GM12878 (cell line): Measurements from ENCODE around the gene MDC1. TPM values are rescaled to one million over a fixed set of nuclear protein-coding genes. Genes with fewer than 3 reads are reported as not detected.

Source experiments
- ATAC-seq: fragments of 200-7000 bp; cut with Tn5 transposase; 3 replicates; pipeline ENCODE4 v1.9.1; 2020; ENCODE audit warnings: mild to moderate bottlenecking, moderate library complexity
- BruUV-seq: library from RNA; stranded (reverse); fragments of 400-500 nt; replicated peaks from 2 replicates; lab custom pipeline; 2021; lab: Mats Ljungman, UMichigan
- CTCF ChIA-PET: fragments of 300-600 bp; sonication (Branson Sonifier 250); formaldehyde crosslinking; extraction: SDS; loops from one replicate; lab custom pipeline; 2021; ENCODE audit warnings: inconsistent platforms; lab: Yijun Ruan, JAX
- POLR2A ChIA-PET: fragments of 350-600 bp; formaldehyde crosslinking; extraction: SDS; loops from one replicate; lab custom pipeline; 2021; ENCODE audit warnings: inconsistent platforms; lab: Charles Lee
- RAD21 ChIA-PET: fragments of 300-600 bp; sonication (Branson Sonifier 250); formaldehyde crosslinking; loops from one replicate; lab custom pipeline; 2023; ENCODE audit warnings: antibody characterized with exemption; ENCODE audit not compliant: unreplicated experiment; lab: Charles Lee
- SMC1A ChIA-PET: fragments of 300-600 bp; sonication (Branson Sonifier 250); formaldehyde crosslinking; loops from one replicate; lab custom pipeline; 2023; ENCODE audit not compliant: unreplicated experiment, uncharacterized antibody; lab: Charles Lee
- DNase-seq: peaks from one replicate; pipeline ENCODE4 v3.0.0-alpha.2; 2011; ENCODE audit warnings: low read depth, low spot score
- FAIRE-seq: peaks from 3 replicates; lab custom pipeline; 2011; peaks lifted over from hg19 to GRCh38; lab: Jason Lieb, UNC
- H2AFZ ChIP-seq: 2 replicates; pipeline ENCODE4 v1.6.0; 2011; ENCODE audit warnings: low read depth, low read length, control low read depth; ENCODE audit not compliant: control insufficient read depth
- H3K27ac ChIP-seq: 2 replicates; pipeline ENCODE4 v1.5.1; 2011; ENCODE audit warnings: control low read depth; ENCODE audit not compliant: control insufficient read depth, insufficient read depth
- H3K27me3 ChIP-seq, 2 experiments: replicated peaks in 1 of 2; 2 replicates each; pipeline versions ENCODE4 v1.6.0 to v1.6.1; 2011; ENCODE audit warnings: low read length in 1 of 2; ENCODE audit not compliant: control insufficient read depth in 2 of 2, insufficient read depth in 2 of 2
- H3K36me3 ChIP-seq, 2 experiments: 2 replicates each; pipeline ENCODE4 v1.5.1; 2011; ENCODE audit warnings: low read length in 1 of 2; ENCODE audit not compliant: control insufficient read depth in 2 of 2, insufficient read depth in 2 of 2
- H3K4me1 ChIP-seq: 2 replicates; pipeline ENCODE4 v1.6.1; 2011; ENCODE audit warnings: mild to moderate bottlenecking, low read length, moderate library complexity, mixed read lengths; ENCODE audit not compliant: control insufficient read depth, insufficient read depth
- H3K4me2 ChIP-seq: 2 replicates; pipeline ENCODE4 v1.6.0; 2011; ENCODE audit warnings: control low read depth; ENCODE audit not compliant: control insufficient read depth, insufficient read depth
- H3K4me3 ChIP-seq: fragments of 200-600 bp; sonication (generic); 2 replicates; pipeline ENCODE4 v1.5.1; 2016
- H3K79me2 ChIP-seq: 2 replicates; pipeline ENCODE4 v1.6.0; 2011; ENCODE audit warnings: low read length; ENCODE audit not compliant: control insufficient read depth, insufficient read depth
- H3K9ac ChIP-seq: 2 replicates; pipeline ENCODE4 v1.8.0; 2011; ENCODE audit warnings: low read length, control low read depth, mixed read lengths; ENCODE audit not compliant: control insufficient read depth, insufficient read depth
- H3K9me3 ChIP-seq: replicated peaks from 3 replicates; pipeline ENCODE4 v1.5.1; 2011; ENCODE audit warnings: mild to moderate bottlenecking, low read length; ENCODE audit not compliant: control insufficient read depth, insufficient read depth
- H4K20me1 ChIP-seq: 2 replicates; pipeline ENCODE4 v1.6.0; 2011; ENCODE audit not compliant: control insufficient read depth, insufficient read depth
- BMI1 ChIP-seq: fragments of 450-650 bp; IDR thresholded peaks from 2 replicates; pipeline ENCODE4 v1.6.1; 2016; ENCODE audit warnings: mild to moderate bottlenecking, moderate library complexity, borderline replicate concordance
- CHD1 ChIP-seq: IDR thresholded peaks from 2 replicates; pipeline ENCODE4 v1.6.1; 2012; ENCODE audit warnings: low read depth, low read length, improper control_type of control experiment
- ETV6 ChIP-seq, 2 experiments: fragments of 450-650 bp in 1 of 2; IDR thresholded peaks in 1 of 2; conservative IDR thresholded peaks in 1 of 2; 2 replicates each; pipeline ENCODE4 v1.6.1; 2014; ENCODE audit warnings: antibody characterized with exemption in 1 of 2, borderline replicate concordance in 1 of 2, low read depth in 1 of 2, mild to moderate bottlenecking in 1 of 2, moderate library complexity in 1 of 2
- FOS ChIP-seq: IDR thresholded peaks from 3 replicates; pipeline ENCODE4 v1.6.1; 2011; ENCODE audit warnings: borderline replicate concordance; ENCODE audit not compliant: insufficient read length; ENCODE audit errors: extremely low read depth
- IRF4 ChIP-seq: IDR thresholded peaks from 2 replicates; pipeline ENCODE4 v1.6.1; 2011; ENCODE audit warnings: low read depth, low read length
- PML ChIP-seq: IDR thresholded peaks from 2 replicates; pipeline ENCODE4 v1.6.1; 2012; ENCODE audit warnings: low read length, inconsistent platforms
- RAD51 ChIP-seq: fragments of 450-650 bp; IDR thresholded peaks from 2 replicates; pipeline ENCODE4 v1.6.1; 2016; ENCODE audit warnings: moderate library complexity, mild to moderate bottlenecking, inconsistent platforms
- RB1 ChIP-seq: fragments of 450-650 bp; formaldehyde crosslinking; IDR thresholded peaks from 2 replicates; pipeline ENCODE4 v1.6.1; 2017; ENCODE audit warnings: mild to moderate bottlenecking, borderline replicate concordance
- RCOR1 ChIP-seq: conservative IDR thresholded peaks from 2 replicates; pipeline ENCODE4 v1.6.1; 2012; ENCODE audit warnings: low read depth, low read length, improper control_type of control experiment
- RELA ChIP-seq: fragments of 450-650 bp; IDR thresholded peaks from 2 replicates; pipeline ENCODE4 v1.8.0; 2014; ENCODE audit warnings: borderline replicate concordance; ENCODE audit not compliant: partially characterized antibody
- SIN3A ChIP-seq: IDR thresholded peaks from 2 replicates; pipeline ENCODE4 v1.6.1; 2012; ENCODE audit warnings: low read depth, low read length, improper control_type of control experiment
- SP1 ChIP-seq: IDR thresholded peaks from one replicate; pipeline ENCODE4 v1.6.1; 2011; ENCODE audit warnings: low read depth, low read length
- SUZ12 ChIP-seq: fragments of 200-600 bp; sonication (generic); IDR thresholded peaks from one replicate; pipeline ENCODE4 v1.6.1; 2018; ENCODE audit warnings: antibody characterized with exemption, mild to moderate bottlenecking; ENCODE audit not compliant: unreplicated experiment
- YBX1 ChIP-seq: fragments of 450-650 bp; IDR thresholded peaks from 2 replicates; pipeline ENCODE4 v1.6.1; 2016; ENCODE audit warnings: antibody characterized with exemption
- WGBS: methylation state at CpG from one replicate; pipeline ENCODE4 v1.1.6; 2016; ENCODE audit warnings: low lambda C conversion rate; ENCODE audit not compliant: insufficient replicate concordance, insufficient coverage; ENCODE audit errors: missing lambda C conversion rate; 5-methylcytosine and 5-hydroxymethylcytosine counted together
- in situ Hi-C: fragments of 300-500 bp; cut with MboI; formaldehyde crosslinking; loops from 9 replicates; pipeline ENCODE4 v1.14.3; 2018; ENCODE audit warnings: mixed read lengths
- intact Hi-C: fragments of 100-400 bp; cut with micrococcal nuclease; formaldehyde crosslinking; loops from one replicate; pipeline ENCODE4 v1.14.2; 2022; ENCODE audit not compliant: unreplicated experiment
- polyA plus RNA-seq, 11 experiments: library from polyadenylated mRNA; depleted of rRNA in 4 of 11; unstranded in 6 of 11; stranded (reverse) in 5 of 11; fragments of >200 nt; fragmentation: Nextera tagmentation in 4 of 11; fragmentation: Illumina TruSeq in 1 of 11; extraction: Ambion mirVana in 4 of 11; extraction: Trizol in 1 of 11; gene quantifications; 1 replicate in 1 of 11; 2 replicates in 10 of 11; pipeline versions ENCODE4 v1.2.1 to v1.2.3, GENCODE V29; 2011 to 2016; ENCODE audit warnings: inconsistent platforms in 2 of 11, missing spikeins in 2 of 11, low read depth in 1 of 11
- total RNA-seq, 4 experiments: library from RNA; depleted of rRNA in 3 of 4; stranded (reverse); fragments of >200 nt in 3 of 4; fragmentation: Illumina TruSeq in 1 of 4; extraction: Trizol in 1 of 4; gene quantifications; 2 replicates each; pipeline versions ENCODE4 v1.2.1 to v1.2.3, GENCODE V29; 2013 to 2021
- TF ChIP-seq, protein P1 (sequence below): IDR thresholded peaks from 2 replicates; pipeline ENCODE4 v1.6.1; 2012; ENCODE audit warnings: improper control_type of control experiment, low read depth, low read length; ENCODE audit not compliant: insufficient replicate concordance

The MDC1 gene
- total and polyA plus RNA-seq, 10 of the 15 experiments (the other 5 are each of a cell fraction or from before 2014, with no cell fraction given) = 5.1 to 62.5 (median 22.4) TPM

DNA sequence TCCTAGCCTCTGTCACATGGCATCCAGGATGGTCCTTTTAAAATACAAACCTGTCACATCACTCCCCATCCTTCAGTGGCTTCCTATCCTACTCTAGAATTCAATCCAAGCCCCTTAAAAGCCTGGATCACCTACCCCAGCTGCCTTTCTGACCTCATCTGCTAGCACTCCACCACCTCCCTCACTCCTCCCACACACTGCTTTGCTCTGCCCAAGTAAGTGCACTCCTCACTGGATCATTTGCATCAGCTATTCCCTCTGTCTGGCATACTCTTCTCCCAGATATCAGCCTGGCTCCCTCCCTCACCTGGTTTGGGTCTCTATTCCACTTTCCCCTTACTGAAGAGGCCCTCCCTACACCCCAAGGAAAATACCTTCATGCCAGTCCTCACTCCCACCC is 59.6 kb downstream of the MDC1 start:
- no TSS peak for BruUV-seq
- intact Hi-C loops = no loop called here
- ChIA-PET SMC1A (interaction anchor here (1.6 kb wide), 1 partner anchor 10 kb away, joined by 6 read pairs; no protein-coding TSS in a partner anchor), CTCF (no interaction called here), POLR2A (no interaction called here), RAD21 (no interaction called here)
- Histone ChIP-seq H3K27me3 (no peaks in the 10 kb centered on the region), H3K4me1 (no peaks in the 10 kb centered on the region), H4K20me1 (no peaks in the 10 kb centered on the region), H3K4me2 (no peak overlapping the region), H2AFZ (no peak overlapping the region), H3K27ac (no peak overlapping the region), H3K36me3 (peaks cover 35 to 40% of the 10 kb centered on the region in 2 experiments), H3K4me3 (no peak overlapping the region), H3K9ac (no peak overlapping the region), H3K79me2 (no peaks in the 10 kb centered on the region), H3K9me3 (no peaks in the 10 kb centered on the region)
- in situ Hi-C loops = no loop called here
- no peak for TF ChIP-seq RELA
- TF ChIP-seq YBX1 = no peak
- TF ChIP-seq SP1 = no peak
- DNase-seq = no peak
- no peak for ATAC-seq
- FAIRE-seq = no peak

DNA sequence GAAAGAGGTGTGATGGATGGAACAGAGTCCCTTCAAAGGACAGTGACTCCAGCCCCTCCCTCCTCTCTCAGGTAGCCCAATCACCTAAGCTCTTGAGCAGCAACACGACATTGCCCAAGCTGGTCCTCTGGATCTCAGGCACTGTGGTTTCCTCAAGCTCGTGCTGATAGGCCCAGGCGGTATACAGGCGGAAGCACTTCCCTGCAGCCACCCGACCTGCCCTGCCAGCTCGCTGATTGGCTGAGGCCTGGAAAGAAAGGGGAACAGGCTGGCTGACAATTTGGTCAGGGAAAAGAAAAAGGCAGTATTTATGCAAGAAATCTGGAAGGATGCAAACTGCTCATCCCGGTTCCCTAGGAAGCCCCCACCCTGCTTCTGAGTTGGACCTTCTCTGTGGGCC is 60.6 kb downstream of the MDC1 start:
- H3K4me3 ChIP-seq = no peak overlapping the region
- no TSS peak for BruUV-seq
- CTCF ChIA-PET = no interaction called here
- H3K9ac ChIP-seq = no peak overlapping the region
- intact Hi-C loops = no loop called here
- H3K27ac ChIP-seq = no peak overlapping the region
- H3K36me3 ChIP-seq = peaks cover 32 to 37% of the 10 kb centered on the region in 2 experiments
- no peaks in the 10 kb centered on the region for H3K79me2 ChIP-seq
- no peaks in the 10 kb centered on the region for H4K20me1 ChIP-seq
- H2AFZ ChIP-seq = no peak overlapping the region
- DNase-seq = no peak
- POLR2A ChIA-PET = interaction anchor here (0.6 kb wide), 1 partner anchor 8 kb away, joined by 3 read pairs; no protein-coding TSS in a partner anchor
- no peaks in the 10 kb centered on the region for H3K9me3 ChIP-seq
- no peak overlapping the region for H3K4me2 ChIP-seq
- ATAC-seq = no peak
- SMC1A ChIA-PET = interaction anchor here (1.6 kb wide), 1 partner anchor 9 kb away, joined by 6 read pairs; no protein-coding TSS in a partner anchor
- no peak for FAIRE-seq
- RAD21 ChIA-PET = no interaction called here
- H3K27me3 ChIP-seq = no peaks in the 10 kb centered on the region
- 90% methylated on average over 7 of the region's 7 CpGs for WGBS
- in situ Hi-C loops = no loop called here
- no peaks in the 10 kb centered on the region for H3K4me1 ChIP-seq
- no peak for TF ChIP-seq RAD51
- TF ChIP-seq SUZ12 = no peak
- TF ChIP-seq ETV6 (conservative IDR thresholded peaks at IDR 0.05 in 1 of 2, IDR thresholded peaks at IDR 0.05 in 1 of 2; ENCODE audit: borderline replicate concordance in 1 of 2, low read depth in 1 of 2) = no peak
- TF ChIP-seq SIN3A = no peak
- TF ChIP-seq, protein P1, sequence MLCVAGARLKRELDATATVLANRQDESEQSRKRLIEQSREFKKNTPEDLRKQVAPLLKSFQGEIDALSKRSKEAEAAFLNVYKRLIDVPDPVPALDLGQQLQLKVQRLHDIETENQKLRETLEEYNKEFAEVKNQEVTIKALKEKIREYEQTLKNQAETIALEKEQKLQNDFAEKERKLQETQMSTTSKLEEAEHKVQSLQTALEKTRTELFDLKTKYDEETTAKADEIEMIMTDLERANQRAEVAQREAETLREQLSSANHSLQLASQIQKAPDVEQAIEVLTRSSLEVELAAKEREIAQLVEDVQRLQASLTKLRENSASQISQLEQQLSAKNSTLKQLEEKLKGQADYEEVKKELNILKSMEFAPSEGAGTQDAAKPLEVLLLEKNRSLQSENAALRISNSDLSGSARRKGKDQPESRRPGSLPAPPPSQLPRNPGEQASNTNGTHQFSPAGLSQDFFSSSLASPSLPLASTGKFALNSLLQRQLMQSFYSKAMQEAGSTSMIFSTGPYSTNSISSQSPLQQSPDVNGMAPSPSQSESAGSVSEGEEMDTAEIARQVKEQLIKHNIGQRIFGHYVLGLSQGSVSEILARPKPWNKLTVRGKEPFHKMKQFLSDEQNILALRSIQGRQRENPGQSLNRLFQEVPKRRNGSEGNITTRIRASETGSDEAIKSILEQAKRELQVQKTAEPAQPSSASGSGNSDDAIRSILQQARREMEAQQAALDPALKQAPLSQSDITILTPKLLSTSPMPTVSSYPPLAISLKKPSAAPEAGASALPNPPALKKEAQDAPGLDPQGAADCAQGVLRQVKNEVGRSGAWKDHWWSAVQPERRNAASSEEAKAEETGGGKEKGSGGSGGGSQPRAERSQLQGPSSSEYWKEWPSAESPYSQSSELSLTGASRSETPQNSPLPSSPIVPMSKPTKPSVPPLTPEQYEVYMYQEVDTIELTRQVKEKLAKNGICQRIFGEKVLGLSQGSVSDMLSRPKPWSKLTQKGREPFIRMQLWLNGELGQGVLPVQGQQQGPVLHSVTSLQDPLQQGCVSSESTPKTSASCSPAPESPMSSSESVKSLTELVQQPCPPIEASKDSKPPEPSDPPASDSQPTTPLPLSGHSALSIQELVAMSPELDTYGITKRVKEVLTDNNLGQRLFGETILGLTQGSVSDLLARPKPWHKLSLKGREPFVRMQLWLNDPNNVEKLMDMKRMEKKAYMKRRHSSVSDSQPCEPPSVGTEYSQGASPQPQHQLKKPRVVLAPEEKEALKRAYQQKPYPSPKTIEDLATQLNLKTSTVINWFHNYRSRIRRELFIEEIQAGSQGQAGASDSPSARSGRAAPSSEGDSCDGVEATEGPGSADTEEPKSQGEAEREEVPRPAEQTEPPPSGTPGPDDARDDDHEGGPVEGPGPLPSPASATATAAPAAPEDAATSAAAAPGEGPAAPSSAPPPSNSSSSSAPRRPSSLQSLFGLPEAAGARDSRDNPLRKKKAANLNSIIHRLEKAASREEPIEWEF = no peak
- no peak for TF ChIP-seq PML
- TF ChIP-seq IRF4 = no peak
- TF ChIP-seq CHD1 = no peak
- no peak for TF ChIP-seq BMI1
- no peak for TF ChIP-seq RCOR1
- no peak for TF ChIP-seq RELA
- TF ChIP-seq RB1 = no peak
- no peak for TF ChIP-seq FOS
